ENCODE data around the gene MRTFB.
A peak's percentile ranks its signal among the peaks of the same experiment; 100 is the strongest.
"Not testable (repeated sequence)": the region's sequence is repeated elsewhere in the genome, so short reads cannot be mapped to it uniquely, and the experiment has no call there.

The MRTFB gene

GRCh38 chr16:14105760-14106375 lies 34.7 kb downstream of the MRTFB start:
- DNase-seq: no peak

- no peak for DNase-seq
Observed at GRCh38 chr16:14106457-14106856, 35.3 kb downstream of the MRTFB start.

GRCh38 chr16:14106961-14107360 lies 35.8 kb downstream of the MRTFB start:
- DNase-seq: no peak

GRCh38 chr16:14109077-14109775 lies 38.1 kb downstream of the MRTFB start:
- no peak for DNase-seq

- no peak for DNase-seq
Observed at GRCh38 chr16:14109782-14110727, 38.9 kb downstream of the MRTFB start.

GRCh38 chr16:14110728-14111251 lies 39.7 kb downstream of the MRTFB start:
- no peak for DNase-seq

- DNase-seq: peak; percentile 30
Observed at GRCh38 chr16:14111713-14112538, 40.8 kb downstream of the MRTFB start.

- DNase-seq: no peak
Observed at GRCh38 chr16:14112539-14112856, 41.4 kb downstream of the MRTFB start.

- DNase-seq: no peak
Observed at GRCh38 chr16:14113344-14113743, 42.2 kb downstream of the MRTFB start.

- no peak for DNase-seq
Observed at GRCh38 chr16:14117051-14117450, 45.9 kb downstream of the MRTFB start.

- no peak for DNase-seq
Observed at GRCh38 chr16:14119799-14120198, 48.7 kb downstream of the MRTFB start.

GRCh38 chr16:14120335-14120734 lies 49.2 kb downstream of the MRTFB start:
- DNase-seq: no peak

- no peak for DNase-seq
Observed at GRCh38 chr16:14121142-14121541, 50.0 kb downstream of the MRTFB start.

GRCh38 chr16:14121872-14122271 lies 50.8 kb downstream of the MRTFB start:
- DNase-seq: no peak

GRCh38 chr16:14122430-14122829 lies 51.3 kb downstream of the MRTFB start:
- not testable (repeated sequence) for DNase-seq

GRCh38 chr16:14125000-14125681 lies 54.0 kb downstream of the MRTFB start:
- DNase-seq: no peak

GRCh38 chr16:14125708-14126107 lies 54.6 kb downstream of the MRTFB start:
- no peak for DNase-seq

GRCh38 chr16:14128097-14128496 lies 57.0 kb downstream of the MRTFB start:
- DNase-seq: no peak

GRCh38 chr16:14129502-14129901 lies 58.4 kb downstream of the MRTFB start:
- no peak for DNase-seq

GRCh38 chr16:14131774-14132695 lies 60.9 kb downstream of the MRTFB start:
- DNase-seq: no peak

GRCh38 chr16:14132696-14133048 lies 61.6 kb downstream of the MRTFB start:
- DNase-seq: no peak
